GM19328 (cell line): ENCODE measurements around the gene XYLT1.
"Not testable (repeated sequence)": the region's sequence is repeated elsewhere in the genome, so short reads cannot be mapped to it uniquely, and the experiment has no call there.

ENCODE experiments used
- ATAC-seq: cut with Tn5 transposase; IDR thresholded peaks from one replicate; pipeline ENCODE4 v1.9.1; 2021; ENCODE audit warnings: mild to moderate bottlenecking, moderate library complexity; ENCODE audit not compliant: unreplicated experiment

The XYLT1 gene, protein sequence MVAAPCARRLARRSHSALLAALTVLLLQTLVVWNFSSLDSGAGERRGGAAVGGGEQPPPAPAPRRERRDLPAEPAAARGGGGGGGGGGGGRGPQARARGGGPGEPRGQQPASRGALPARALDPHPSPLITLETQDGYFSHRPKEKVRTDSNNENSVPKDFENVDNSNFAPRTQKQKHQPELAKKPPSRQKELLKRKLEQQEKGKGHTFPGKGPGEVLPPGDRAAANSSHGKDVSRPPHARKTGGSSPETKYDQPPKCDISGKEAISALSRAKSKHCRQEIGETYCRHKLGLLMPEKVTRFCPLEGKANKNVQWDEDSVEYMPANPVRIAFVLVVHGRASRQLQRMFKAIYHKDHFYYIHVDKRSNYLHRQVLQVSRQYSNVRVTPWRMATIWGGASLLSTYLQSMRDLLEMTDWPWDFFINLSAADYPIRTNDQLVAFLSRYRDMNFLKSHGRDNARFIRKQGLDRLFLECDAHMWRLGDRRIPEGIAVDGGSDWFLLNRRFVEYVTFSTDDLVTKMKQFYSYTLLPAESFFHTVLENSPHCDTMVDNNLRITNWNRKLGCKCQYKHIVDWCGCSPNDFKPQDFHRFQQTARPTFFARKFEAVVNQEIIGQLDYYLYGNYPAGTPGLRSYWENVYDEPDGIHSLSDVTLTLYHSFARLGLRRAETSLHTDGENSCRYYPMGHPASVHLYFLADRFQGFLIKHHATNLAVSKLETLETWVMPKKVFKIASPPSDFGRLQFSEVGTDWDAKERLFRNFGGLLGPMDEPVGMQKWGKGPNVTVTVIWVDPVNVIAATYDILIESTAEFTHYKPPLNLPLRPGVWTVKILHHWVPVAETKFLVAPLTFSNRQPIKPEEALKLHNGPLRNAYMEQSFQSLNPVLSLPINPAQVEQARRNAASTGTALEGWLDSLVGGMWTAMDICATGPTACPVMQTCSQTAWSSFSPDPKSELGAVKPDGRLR

DNA sequence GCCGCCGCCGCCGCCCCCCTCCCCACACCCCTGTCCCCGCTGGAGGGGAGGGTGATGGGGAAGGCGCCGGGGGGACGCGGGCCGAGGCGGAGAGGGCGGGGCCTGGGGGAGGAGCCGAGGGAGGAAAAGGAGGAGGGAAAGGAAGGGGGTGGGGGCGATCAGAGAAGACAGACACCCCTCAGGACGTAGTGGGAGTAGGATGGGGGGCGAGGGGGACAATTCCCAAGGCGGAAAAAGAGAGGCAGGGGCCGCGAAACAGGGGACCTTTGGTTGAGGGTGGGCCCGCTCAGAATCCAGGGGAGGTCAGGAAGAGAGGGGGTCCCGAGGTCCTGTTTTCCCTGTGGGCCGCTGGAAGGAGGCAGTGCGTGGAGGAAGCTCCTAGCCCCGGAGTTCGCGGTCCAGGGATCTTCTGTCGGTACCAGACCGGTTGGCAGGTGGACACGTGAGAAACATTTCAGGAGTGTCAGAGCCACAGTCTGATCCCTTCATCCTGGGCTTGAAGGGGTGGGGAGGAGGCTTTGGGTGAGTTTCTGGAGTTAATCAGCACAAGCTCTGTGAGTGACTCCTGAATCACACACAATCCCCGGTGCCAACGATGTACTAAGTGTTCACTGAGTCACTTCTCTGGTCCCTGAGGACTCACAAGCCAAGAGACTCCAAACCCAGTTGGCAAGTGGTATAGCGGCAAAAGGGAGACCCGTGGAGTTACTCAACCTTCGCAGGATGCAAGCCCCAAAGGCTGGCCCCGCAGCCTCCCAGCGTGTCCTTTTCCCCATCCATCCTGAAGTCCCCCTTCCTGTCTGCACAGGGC lies at the start of gene XYLT1:
XYLT1 (minus strand) TSS at position 53 of the 811 bp plus-strand sequence. CDS start 164 bp downstream, outside the sequence.
- no peak for ATAC-seq

GRCh38 chr16:17520111-17520510 lies 49.4 kb upstream of the XYLT1 start:
- no peak for ATAC-seq

DNA sequence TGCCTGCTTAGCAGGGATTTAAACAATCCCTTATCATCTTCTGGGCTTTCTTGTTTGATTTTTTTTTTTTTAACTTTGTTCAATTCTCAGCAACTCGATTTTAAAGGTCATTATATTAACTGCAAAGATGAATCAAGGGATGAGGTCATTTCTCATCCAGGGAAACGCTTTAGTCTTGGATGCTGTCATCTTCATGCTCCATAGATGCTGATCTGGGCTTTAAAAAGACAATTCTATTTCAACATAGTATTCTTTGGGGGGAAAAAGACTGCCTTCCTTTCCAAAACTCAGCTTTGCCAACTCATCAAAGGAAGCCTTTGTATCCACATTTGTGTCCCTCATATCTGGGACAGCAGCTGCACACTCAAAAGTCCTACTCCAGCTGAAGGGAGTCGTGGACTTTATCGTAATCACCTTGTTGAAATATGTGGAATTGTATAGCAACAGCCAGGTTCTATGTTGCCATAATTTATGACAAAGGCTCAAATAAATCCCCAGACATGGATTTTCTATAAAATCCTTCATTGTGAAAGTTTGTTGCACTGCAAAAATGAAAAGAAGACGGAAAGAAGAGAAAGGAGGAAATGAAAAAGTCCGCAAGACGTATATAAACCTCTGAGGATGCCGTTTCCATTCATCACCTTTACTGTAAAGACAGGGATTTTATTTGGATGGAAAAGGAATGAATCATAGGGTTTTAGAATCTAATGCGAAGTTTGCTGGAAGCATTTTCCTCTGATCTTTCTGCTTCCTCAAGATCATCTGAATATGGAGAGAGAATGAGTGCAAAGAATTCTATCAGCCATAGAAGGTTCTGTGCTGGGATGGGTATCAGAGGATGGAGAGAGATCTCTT lies 48.6 kb upstream of the XYLT1 start:
- no peak for ATAC-seq

DNA sequence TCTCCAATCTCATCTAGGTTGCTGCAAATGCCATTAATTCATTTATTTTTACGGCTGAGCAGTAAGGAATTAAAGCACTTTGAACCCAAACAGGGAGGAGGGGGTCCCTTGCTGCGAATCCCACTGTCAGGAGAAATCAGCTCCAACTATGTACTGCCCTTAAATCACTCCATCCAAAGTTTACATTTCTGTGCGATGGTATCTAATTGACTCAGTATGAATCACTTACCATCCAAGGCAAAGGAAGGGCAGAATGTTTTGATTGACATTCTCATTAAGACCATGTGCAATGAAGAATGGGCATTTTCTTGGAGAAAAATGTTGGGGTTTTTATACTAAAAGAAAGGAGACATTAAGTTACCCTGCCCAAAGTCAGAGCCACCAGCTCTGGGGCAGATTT lies 47.7 kb upstream of the XYLT1 start:
- ATAC-seq, result no peak

DNA sequence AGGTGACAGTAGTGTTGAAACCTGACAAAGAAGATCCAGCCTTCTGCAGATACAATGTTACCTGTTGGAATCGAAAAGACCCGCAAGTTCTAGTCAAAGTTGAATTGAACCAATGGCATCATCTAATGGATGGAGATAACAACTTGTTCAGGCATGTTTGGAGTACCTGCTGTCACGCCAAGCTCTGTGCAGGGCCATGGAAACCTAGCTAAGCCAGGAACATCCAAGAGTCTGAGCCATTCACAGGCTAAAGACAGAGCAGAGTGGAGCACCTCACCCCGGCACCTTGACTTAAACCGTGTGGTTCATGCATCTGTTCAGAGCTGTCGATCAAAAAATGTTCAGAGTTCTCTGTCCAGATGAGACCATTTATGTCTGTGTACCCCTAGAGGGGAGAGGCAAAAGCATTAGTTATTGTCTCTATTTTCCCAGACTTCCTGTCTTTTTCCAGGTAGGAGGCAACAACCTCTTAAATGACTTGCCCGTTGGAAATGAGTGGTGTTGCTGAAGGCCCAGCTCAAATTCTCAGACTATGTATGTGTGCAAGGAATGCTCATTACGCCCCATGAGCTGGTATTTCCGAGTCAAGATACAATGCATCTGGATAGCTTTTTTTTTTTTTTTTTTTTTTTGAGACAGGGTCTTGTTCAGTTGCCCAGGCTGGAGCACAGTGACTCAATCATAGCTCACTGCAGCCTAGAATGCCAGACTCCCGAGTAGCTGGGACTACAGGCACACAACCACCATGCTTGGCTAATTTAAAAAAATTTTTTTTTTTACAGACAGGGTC lies 44.9 kb upstream of the XYLT1 start:
- no peak for ATAC-seq

- ATAC-seq, result no peak
Measured at GRCh38 chr16:17512636-17513220, 42.0 kb upstream of the XYLT1 start.

- no peak for ATAC-seq
Measured at GRCh38 chr16:17511340-17511739, 40.6 kb upstream of the XYLT1 start.

DNA sequence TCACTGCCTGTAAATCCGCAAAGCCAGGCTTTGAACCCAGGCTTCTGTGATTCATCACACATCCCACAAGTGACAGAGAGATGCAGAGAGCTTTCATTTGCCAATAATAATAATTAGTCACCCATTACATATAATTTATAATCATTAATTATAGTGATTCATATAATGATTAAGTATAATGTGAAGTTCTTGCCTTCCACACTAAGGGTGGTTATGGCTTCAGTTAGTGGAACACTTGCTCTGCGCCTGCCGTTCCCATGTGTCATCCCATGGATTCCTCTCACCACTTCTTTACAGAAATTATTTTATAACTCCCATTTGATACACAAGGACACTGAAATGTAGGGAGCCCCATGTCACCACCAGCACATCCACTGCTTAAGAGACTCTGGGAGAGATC lies 39.8 kb upstream of the XYLT1 start:
- no peak for ATAC-seq

GRCh38 chr16:17509194-17509593 lies 38.4 kb upstream of the XYLT1 start:
- no peak for ATAC-seq

- ATAC-seq, result no peak
Measured at GRCh38 chr16:17508303-17508702, 37.5 kb upstream of the XYLT1 start.

GRCh38 chr16:17507516-17507915 lies 36.8 kb upstream of the XYLT1 start:
- ATAC-seq, result not testable (repeated sequence)

DNA sequence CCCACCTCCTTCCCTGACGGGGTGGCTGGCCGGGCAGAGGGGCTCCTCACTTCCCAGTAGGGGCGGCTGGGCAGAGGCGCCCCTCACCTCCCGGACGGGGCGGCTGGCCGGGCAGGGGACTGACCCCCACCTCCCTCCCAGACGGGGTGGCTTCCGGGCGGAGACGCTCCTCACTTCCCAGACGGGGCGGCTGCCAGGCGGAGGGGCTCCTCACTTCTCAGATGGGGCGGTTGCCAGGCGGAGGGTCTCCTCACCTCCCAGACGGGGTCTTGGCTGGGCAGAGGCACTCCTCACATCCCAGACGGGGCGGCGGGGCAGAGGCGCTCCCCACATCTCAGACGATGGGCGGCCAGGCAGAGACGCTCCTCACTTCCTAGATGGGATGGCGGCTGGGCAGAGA lies 35.1 kb upstream of the XYLT1 start:
- ATAC-seq, result not testable (repeated sequence)

GRCh38 chr16:17504050-17504449 lies 33.3 kb upstream of the XYLT1 start:
- no peak for ATAC-seq

- no peak for ATAC-seq
Measured at GRCh38 chr16:17503331-17503730, 32.6 kb upstream of the XYLT1 start.

DNA sequence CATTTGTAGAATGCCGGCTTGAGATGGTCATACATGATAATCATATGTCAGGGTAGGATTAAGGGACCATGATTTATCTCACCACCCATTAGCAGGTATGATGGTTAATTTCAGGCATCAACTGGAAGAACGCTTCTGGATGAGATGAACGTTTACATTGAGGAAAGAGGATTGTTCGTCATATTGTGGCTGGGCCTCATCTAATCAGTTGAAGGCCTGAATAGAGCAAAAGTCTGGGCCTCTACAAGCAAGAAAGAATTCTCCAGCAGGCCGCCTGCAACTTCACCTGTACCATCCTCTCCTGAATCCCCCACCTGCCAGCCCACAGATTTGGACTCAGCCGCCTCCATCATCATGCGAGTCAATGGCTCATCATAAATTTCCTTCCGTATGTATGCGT lies 30.6 kb upstream of the XYLT1 start:
- no peak for ATAC-seq

- no peak for ATAC-seq
Measured at GRCh38 chr16:17499223-17499902, 28.6 kb upstream of the XYLT1 start.

- no peak for ATAC-seq
Measured at GRCh38 chr16:17497648-17498047, 26.9 kb upstream of the XYLT1 start.

GRCh38 chr16:17496891-17497290 lies 26.1 kb upstream of the XYLT1 start:
- ATAC-seq, result no peak
